Measurements from ENCODE around the gene RPS25. TPM values are rescaled to one million over a fixed set of nuclear protein-coding genes. Genes with fewer than 3 reads are reported as not detected.

The RPS25 gene
- total and polyA plus RNA-seq, 2 experiments from 2014 or later: 1,058 to 1,502 TPM

- Histone ChIP-seq H3K36me3 (replicated peaks; ENCODE audit: insufficient read depth, low read depth) (no peaks in the 10 kb centered on the region), H4K20me1 (ENCODE audit: insufficient read depth, poor library complexity, severe bottlenecking) (peaks cover 7% of the 10 kb centered on the region), H3K9me2 (replicated peaks; ENCODE audit: insufficient read depth) (no peaks in the 10 kb centered on the region), H3K27me3 (no peaks in the 10 kb centered on the region), H3K9me3 (ENCODE audit: low read depth) (no peaks in the 10 kb centered on the region), H3K4me1 (ENCODE audit: insufficient read depth) (peaks cover 27% of the 10 kb centered on the region), H3K4me2 (peak overlapping the region; percentile 87), H3K4me3 (no peak overlapping the region), H3K27ac (peak overlapping the region; percentile 86), H2AFZ (no peak overlapping the region), H3K79me2 (peaks cover 62% of the 10 kb centered on the region)
- WGBS (ENCODE audit: low lambda C conversion rate, missing lambda C conversion rate): 88% methylated on average over 14 of the region's 14 CpGs
- TF ChIP-seq, protein P1, sequence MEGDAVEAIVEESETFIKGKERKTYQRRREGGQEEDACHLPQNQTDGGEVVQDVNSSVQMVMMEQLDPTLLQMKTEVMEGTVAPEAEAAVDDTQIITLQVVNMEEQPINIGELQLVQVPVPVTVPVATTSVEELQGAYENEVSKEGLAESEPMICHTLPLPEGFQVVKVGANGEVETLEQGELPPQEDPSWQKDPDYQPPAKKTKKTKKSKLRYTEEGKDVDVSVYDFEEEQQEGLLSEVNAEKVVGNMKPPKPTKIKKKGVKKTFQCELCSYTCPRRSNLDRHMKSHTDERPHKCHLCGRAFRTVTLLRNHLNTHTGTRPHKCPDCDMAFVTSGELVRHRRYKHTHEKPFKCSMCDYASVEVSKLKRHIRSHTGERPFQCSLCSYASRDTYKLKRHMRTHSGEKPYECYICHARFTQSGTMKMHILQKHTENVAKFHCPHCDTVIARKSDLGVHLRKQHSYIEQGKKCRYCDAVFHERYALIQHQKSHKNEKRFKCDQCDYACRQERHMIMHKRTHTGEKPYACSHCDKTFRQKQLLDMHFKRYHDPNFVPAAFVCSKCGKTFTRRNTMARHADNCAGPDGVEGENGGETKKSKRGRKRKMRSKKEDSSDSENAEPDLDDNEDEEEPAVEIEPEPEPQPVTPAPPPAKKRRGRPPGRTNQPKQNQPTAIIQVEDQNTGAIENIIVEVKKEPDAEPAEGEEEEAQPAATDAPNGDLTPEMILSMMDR (IDR thresholded peaks at IDR 0.05; ENCODE audit: poor library complexity): no peak
- TF ChIP-seq EZH2phosphoT487 (IDR thresholded peaks at IDR 0.05; ENCODE audit: low read depth, severe bottlenecking, unreplicated experiment) (no peak), EZH2 (IDR thresholded peaks at IDR 0.05; ENCODE audit: borderline replicate concordance) (no peak)
- no peak for DNase-seq (ENCODE audit: low spot score)
Observed at GRCh38 chr11:119016216-119017009, 1.7 kb downstream of the RPS25 start.

DNA sequence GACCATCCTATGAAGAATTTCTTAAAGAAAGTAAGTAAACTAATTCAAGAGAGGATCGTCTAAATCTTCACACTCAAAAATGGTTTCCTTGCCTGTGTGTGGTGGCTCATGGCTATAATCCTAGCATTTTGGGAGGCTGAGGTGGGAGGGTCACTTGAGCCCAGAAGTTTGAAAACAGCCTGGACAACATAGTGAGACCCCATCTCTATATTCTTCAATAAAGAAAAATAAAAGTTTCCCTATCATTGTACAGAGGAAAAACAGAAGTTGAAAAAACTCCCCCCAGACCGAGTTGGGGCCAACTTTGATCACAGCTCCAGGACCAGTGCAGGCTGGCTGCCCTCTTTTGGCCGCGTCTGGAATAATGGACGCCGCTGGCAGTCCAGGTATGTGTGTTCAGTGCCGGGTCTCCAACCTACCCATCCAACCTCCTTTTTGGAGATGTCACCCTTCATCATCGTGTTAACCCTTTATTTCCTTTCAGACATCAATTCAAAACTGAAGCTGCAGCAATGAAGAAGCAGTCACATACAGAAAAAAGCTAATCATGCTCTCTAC lies 3.0 kb downstream of the RPS25 start:
- peaks cover 19% of the 10 kb centered on the region for H3K4me1 ChIP-seq (ENCODE audit: insufficient read depth)
- no peak overlapping the region for H3K27ac ChIP-seq
- no peak overlapping the region for H3K4me3 ChIP-seq
- H3K27me3 ChIP-seq: no peaks in the 10 kb centered on the region
- H3K9me2 ChIP-seq (replicated peaks; ENCODE audit: insufficient read depth): no peaks in the 10 kb centered on the region
- H3K79me2 ChIP-seq: peaks cover 50% of the 10 kb centered on the region
- peak; percentile 29 for DNase-seq (ENCODE audit: low spot score)
- H2AFZ ChIP-seq: no peak overlapping the region
- H3K36me3 ChIP-seq (replicated peaks; ENCODE audit: insufficient read depth, low read depth): no peaks in the 10 kb centered on the region
- peaks cover 7% of the 10 kb centered on the region for H4K20me1 ChIP-seq (ENCODE audit: insufficient read depth, poor library complexity, severe bottlenecking)
- H3K9me3 ChIP-seq (ENCODE audit: low read depth): no peaks in the 10 kb centered on the region
- TF ChIP-seq, protein P1 (IDR thresholded peaks at IDR 0.05; ENCODE audit: poor library complexity): peak; percentile 19
- TF ChIP-seq EZH2phosphoT487 (IDR thresholded peaks at IDR 0.05; ENCODE audit: low read depth, severe bottlenecking, unreplicated experiment): no peak
- WGBS (ENCODE audit: low lambda C conversion rate, missing lambda C conversion rate): 74% methylated on average over 8 of the region's 8 CpGs
- no peak overlapping the region for H3K4me2 ChIP-seq

- H3K79me2 ChIP-seq: peaks cover 42% of the 10 kb centered on the region
- no peak overlapping the region for H3K4me3 ChIP-seq
- no peak overlapping the region for H3K4me2 ChIP-seq
- H3K9me2 ChIP-seq (replicated peaks; ENCODE audit: insufficient read depth): no peaks in the 10 kb centered on the region
- H2AFZ ChIP-seq: no peak overlapping the region
- H3K9me3 ChIP-seq (ENCODE audit: low read depth): no peaks in the 10 kb centered on the region
- TF ChIP-seq, protein P1 (IDR thresholded peaks at IDR 0.05; ENCODE audit: poor library complexity): no peak
- no peak overlapping the region for H3K27ac ChIP-seq
- 94% methylated on average over 17 of the region's 17 CpGs for WGBS (ENCODE audit: low lambda C conversion rate, missing lambda C conversion rate)
- no peak for DNase-seq (ENCODE audit: low spot score)
- peaks cover 12% of the 10 kb centered on the region for H3K4me1 ChIP-seq (ENCODE audit: insufficient read depth)
- H3K36me3 ChIP-seq (replicated peaks; ENCODE audit: insufficient read depth, low read depth): no peaks in the 10 kb centered on the region
- H4K20me1 ChIP-seq (ENCODE audit: insufficient read depth, poor library complexity, severe bottlenecking): peaks cover 7% of the 10 kb centered on the region
- H3K27me3 ChIP-seq: no peaks in the 10 kb centered on the region
Observed at GRCh38 chr11:119014209-119014924, 3.8 kb downstream of the RPS25 start.

All from hepatocyte (in vitro differentiated cells).